Hepatic stellate cell (primary cell): ENCODE results near the gene STK11IP.

Source experiments
- DNase-seq: peaks from one replicate; pipeline ENCODE4 v3.0.0; 2011; ENCODE audit warnings: low spot score

The STK11IP gene

DNA sequence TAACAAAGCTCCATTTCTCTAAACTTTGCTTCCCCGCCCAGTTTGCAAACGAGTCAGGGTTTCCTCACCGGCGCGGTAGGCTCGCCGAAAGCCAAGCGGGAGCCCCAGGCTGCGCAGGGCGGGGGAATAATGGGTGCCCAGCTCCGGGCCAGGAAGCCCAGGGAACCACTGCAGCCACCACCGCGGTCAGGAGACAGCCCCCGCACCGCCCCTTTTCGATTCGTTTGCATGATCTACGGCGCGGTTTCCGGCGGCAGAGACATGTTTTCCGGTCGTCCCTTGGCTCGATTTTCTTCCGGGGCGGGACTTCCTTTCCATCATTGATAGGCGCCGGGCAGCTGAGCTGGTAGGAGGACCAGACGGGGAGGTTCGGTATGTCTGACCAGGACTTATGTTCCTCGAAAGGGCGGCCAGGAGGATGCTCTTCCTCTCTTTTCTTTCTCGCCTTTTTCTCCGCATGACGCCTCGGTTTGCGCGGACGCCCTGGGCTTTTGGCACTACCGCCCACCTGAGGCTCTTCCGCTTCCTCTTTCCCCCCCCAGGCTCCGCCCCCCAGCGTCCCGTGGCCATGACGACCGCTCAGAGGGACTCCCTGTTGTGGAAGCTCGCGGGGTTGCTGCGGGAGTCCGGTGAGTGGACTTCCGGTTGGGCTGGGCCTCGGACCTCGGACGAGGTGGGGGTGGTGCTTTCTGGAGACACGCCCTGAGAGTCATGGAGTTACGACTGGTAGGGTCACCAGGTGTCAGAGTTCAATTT, at the start of gene STK11IP:
Gene STK11IP, plus strand, starts transcription at position 306 of the 756 bp plus-strand sequence. Its CDS starts 263 bp downstream, at position 569.
- peak; percentile 99 for DNase-seq

DNA sequence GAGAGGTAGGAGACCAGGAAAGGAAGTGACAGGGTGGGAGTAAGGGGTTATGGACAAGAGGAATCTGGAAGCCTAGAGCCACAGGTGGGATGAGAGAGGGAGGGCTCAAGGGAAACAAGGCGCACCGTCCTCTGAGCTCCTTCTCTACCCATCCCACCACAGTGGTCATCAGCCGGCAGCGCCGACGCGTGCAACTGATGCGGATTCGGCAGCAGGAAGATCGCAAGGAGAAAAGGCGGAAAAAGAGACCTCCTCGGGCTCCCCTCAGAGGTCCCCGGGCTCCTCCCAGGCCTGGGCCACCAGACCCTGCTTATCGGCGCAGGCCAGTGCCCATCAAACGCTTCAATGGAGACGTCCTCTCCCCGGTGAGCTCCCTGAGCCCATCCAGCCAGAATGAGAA, 48.7 kb upstream of the STK11IP start:
- DNase-seq: no peak

- no peak for DNase-seq
Measured at GRCh38 chr2:219549619-219550018, 48.0 kb upstream of the STK11IP start.

- peak; percentile 68 for DNase-seq
Measured at GRCh38 chr2:219551441-219552381, 45.9 kb upstream of the STK11IP start.

- peak; percentile 94 for DNase-seq
Measured at GRCh38 chr2:219552382-219553167, 45.1 kb upstream of the STK11IP start.

- no peak for DNase-seq
Measured at GRCh38 chr2:219553168-219553417, 44.6 kb upstream of the STK11IP start.

GRCh38 chr2:219553463-219553963, 44.1 kb upstream of the STK11IP start:
- DNase-seq: no peak

DNA sequence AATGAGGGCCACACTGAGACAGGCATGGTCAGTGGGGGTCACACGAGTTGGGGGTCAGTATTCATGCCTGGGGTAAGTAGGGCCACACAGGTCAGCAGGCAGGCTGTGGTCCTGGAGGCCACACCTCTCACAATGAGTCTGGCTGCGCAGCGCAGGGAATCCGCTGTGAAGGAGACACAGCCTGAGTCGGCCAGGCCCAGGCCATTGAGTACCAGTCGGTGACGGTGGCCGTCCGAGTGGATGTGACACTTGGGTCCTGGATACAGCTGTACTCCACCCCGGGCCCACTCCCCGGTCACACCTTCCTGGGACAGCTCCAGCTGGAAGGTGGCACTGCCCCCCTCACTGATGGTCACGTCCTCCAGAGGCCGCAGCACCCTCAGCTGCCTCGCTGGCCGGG, 43.3 kb upstream of the STK11IP start:
- DNase-seq: no peak

- DNase-seq: no peak
Measured at GRCh38 chr2:219555956-219556355, 41.7 kb upstream of the STK11IP start.

DNA sequence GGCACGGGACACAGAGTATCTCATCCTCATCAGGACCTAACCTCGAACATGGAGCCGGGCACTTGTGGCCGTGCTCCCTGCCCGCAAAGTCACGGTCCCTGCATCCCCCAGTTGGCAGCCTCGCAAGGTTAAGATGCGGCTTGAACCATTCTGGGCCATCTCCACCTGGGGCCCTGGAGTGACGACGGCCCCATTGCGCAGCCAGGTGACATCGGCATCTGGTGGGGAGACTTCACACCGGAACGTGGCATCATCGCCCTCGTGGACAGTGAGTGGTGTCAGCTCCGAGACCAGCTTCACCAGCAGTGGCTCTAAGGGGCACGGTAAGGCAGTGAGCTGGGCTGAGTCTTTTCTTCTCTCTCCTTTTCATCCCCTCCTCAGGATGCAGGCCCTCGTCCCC, 41.2 kb upstream of the STK11IP start:
- no peak for DNase-seq

DNA sequence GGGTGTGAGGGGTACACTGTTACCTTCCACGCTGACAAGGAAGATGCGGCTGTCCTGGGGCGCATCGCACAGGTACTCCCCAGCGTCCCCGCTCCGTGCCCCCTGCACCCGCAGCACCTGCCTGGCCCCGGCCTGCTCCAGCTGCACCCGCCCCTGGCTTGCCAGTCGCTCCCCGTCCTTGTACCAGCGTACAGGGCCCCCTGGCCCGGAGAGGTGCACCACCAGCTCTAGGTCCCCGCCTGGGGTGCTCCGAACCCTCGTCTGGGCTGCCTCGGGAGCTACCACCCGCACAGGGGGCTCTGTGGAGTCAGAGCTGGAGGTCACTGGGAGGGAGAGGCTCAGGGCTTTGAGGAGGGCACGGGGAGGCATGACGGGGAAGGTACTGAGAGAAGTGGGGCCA, 40.3 kb upstream of the STK11IP start:
- DNase-seq: no peak

- DNase-seq: no peak
Measured at GRCh38 chr2:219557791-219558785, 39.6 kb upstream of the STK11IP start.

DNA sequence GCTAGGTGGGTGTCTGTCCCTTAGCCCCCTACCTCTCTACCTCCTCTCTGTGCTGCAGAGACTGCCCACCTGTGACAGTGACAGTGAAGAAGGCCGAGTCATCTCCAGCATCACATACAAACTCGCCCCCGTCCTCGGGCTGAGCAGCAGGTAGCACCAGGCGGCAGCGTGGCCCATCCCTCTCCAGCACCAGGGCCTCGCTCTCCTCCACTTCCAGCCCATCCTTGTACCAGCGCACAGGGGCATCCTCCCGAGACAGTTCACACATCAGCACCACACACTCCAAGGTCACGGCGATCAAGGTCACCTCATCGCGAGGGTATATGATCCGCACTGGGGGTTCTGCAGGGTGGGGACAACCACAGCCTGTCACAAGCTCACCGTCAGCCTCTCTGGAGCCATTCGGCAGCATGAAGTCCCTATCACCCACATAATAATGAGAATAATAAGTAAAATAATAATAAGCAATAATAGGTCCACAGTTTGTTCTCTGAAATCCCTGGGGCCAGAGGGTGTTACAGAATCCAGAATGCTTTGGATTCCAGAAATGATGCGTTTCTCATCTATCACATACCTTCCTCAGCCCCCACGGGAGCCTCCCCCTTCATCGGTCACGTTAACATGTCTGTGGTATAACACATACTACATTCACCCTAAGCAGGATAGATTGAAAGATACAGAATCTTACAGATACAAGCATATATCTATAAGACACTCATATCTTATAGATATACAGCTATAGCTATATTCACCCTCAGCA, 38.3 kb upstream of the STK11IP start:
- DNase-seq: no peak

DNA sequence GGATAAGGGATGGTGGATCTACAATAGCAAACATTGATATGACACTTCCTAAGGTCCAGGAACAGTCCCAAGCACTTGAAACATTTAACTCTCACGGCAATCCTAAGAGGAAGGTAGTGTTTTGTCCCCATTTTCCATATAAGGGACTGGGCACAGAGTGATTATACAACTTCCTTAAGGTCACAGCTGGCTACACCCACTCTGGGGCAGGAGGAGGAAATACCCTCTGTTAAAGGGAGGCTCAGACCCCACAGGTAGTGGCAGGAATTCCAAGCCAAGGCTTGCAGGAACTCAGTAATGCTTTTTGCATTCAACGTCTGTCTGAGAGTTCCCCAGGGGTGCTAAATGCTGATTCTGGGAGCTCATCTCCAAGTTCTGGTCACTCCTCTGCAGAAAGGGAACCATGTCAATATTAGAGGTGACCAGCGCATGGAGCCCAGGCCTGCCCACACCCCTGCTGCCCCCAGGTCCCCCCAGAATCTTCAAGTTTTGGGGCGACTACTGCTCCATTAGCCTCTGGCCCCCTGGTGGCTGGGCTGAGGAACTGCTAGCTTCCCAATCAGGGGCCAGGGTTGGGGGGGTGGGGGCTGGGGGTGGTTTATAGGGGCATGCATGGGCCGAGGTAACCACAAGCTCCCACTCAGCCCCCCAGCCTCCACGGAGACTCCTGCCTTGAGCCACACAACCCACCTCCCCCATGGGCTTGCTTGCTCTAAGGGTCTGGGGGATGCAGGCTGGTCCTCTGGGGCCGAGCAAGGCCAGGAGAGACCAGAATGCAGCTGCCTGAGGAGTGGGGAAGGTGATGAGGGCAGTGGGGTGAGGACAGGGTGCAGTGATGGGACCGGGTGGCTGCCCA, 37.4 kb upstream of the STK11IP start:
- DNase-seq: peak; percentile 59

DNA sequence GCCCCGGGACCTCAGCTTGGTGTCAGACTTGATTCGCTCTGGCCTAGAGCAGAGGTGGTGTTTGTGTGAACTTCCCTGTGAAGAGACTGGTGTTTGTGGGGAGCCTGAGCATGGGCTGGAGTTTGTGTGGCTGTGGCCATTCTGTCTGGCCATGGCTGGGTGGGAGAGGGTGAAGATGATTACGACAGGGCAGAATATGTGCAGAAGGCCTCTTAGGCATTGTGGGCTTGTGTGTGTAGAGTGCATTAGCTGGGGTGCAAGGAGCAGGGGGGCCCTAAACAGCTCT, 36.8 kb upstream of the STK11IP start:
- DNase-seq: no peak

DNA sequence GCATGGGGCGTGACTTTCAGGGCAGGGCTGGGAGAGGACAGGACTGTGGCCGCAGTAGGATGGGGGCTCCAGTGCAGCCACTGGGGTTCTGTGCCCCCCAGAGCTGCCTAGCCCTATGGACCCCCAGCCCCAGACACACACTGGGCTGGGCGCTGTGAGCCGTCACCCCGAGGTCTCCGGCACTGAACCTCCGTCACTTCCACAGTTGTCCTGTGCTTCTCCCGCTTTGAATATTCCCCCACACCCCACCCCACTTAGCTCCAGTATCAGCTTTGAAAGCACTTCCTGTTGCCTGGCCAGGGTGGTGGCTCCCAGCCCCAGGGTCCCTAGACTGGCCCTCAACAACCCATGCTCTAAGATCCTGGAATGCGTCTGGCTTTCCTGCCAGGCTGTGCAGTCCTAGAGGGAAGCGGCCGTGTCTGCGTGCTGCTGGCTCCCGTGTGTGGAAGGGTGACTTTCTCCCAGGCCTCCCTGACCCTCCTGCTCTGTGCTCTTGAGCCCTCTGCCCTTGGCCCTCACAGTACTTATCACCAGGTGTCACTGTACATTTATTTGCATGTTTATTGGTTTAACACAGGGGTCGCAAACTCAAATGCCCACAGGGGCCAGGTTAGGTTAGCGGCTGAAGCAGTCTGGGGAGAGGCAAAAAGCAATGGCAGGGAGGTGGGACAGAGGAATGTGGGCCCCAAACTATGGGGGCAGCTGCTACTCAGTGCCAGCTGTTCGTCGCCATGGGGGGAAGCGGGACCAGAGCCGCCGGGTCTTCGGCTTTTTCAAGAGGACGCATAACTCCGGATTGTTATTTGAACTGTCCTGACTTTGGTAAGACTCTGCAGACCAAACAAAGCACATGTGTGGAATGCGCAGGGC, 36.2 kb upstream of the STK11IP start:
- DNase-seq: no peak

DNA sequence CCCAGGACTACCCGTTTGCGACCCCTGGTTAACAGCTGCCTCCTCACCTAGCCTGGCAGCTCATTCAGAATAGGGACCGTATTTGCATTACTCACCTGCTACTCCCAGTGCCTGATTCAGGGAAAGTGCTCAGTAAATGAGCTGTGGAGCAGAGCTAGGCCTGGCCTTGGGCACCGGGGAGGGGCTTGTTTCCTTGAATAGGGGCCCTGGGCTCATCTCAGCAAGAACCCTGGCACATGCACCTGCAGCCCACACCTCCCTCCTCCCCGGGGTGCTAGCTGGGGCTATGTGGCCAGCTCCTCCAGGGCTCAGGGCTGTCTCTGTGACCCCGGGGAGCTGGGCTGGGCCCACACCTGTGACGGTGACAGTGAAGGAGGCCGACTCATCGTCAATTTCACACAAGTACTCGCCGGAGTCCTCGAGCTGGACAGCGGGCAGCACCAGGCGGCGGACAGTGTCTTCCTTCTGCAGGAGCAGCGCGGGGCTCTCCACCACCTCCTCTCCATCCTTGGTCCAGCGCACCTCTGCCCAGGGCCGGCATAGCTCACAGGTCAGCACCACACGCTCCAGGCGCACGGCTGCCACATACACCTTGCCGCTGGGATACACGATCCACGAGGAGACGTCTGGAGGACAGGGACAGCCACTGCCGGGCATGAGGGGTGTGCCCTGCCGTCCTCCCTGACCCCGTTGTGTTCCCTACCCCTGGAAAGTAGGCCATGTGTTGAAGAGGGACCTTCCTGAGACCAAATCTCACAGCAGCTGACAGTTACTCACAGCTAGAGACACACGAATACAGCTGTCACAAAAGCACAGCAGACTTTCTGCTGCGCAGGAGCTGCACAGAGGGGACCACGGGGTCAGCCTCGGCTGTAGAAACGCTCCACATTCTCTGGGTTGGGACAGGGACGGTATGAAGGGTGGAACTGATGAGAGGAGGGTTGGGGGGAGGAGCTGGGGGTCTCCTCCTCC, 35.3 kb upstream of the STK11IP start:
- no peak for DNase-seq
